ENCODE data around the gene SNRNP35. TPM values are rescaled to one million over a fixed set of nuclear protein-coding genes. Genes with fewer than 3 reads are reported as not detected.
A peak's percentile ranks its signal among the peaks of the same experiment; 100 is the strongest.
"Not testable (repeated sequence)": the region's sequence is repeated elsewhere in the genome, so short reads cannot be mapped to it uniquely, and the experiment has no call there.

The SNRNP35 gene
- total RNA-seq, 2 experiments from 2014 or later = 18.4 to 25.4 TPM

DNA sequence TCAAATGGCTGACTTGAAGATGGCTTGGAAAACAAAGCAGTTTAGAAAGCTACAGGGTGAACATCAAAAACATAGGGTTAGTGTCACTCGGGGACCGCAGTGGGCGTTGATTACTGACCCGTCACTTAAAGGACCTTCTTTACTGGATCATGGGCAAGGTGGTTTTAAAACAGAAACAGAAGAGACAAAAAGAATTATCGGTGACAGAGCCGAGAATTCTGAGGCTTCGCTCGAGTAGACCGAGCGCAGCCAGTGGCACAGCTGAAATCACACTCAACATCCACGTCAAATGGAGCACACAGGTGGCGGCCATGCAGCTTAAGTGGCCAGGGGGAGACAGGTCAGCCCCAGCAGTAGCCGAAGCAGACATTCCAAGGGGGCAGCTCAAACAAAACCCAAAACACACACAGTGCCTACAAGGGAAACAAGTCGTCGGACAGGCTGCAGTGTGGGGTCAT is 17.3 kb downstream of the SNRNP35 start:
- ATAC-seq (no peak), DNase-seq (no peak)
- CTCF ChIA-PET = no interaction called here
- H3K4me3 Mint-ChIP-seq = no peak overlapping the region
- intact Hi-C loops (cut with micrococcal nuclease) = no loop called here
- H3K4me1 Mint-ChIP-seq (ENCODE audit: low read depth) = peaks cover 19% of the 10 kb centered on the region
- no peaks in the 10 kb centered on the region for H3K27me3 Mint-ChIP-seq
- POLR2A ChIA-PET = interaction anchor here (0.6 to 3.0 kb wide), 7 partner anchors 9 to 581 kb away, joined by 3 to 12 read pairs (median 3); no protein-coding TSS in a partner anchor
- H3K9me3 Mint-ChIP-seq = no peaks in the 10 kb centered on the region
- TF ChIP-seq, protein P1, sequence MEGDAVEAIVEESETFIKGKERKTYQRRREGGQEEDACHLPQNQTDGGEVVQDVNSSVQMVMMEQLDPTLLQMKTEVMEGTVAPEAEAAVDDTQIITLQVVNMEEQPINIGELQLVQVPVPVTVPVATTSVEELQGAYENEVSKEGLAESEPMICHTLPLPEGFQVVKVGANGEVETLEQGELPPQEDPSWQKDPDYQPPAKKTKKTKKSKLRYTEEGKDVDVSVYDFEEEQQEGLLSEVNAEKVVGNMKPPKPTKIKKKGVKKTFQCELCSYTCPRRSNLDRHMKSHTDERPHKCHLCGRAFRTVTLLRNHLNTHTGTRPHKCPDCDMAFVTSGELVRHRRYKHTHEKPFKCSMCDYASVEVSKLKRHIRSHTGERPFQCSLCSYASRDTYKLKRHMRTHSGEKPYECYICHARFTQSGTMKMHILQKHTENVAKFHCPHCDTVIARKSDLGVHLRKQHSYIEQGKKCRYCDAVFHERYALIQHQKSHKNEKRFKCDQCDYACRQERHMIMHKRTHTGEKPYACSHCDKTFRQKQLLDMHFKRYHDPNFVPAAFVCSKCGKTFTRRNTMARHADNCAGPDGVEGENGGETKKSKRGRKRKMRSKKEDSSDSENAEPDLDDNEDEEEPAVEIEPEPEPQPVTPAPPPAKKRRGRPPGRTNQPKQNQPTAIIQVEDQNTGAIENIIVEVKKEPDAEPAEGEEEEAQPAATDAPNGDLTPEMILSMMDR (IDR thresholded peaks at IDR 0.05) = no peak
- peak overlapping the region; percentile 82 for H3K27ac Mint-ChIP-seq
- peaks cover 8% of the 10 kb centered on the region for H3K36me3 Mint-ChIP-seq (ENCODE audit: low read depth)

DNA sequence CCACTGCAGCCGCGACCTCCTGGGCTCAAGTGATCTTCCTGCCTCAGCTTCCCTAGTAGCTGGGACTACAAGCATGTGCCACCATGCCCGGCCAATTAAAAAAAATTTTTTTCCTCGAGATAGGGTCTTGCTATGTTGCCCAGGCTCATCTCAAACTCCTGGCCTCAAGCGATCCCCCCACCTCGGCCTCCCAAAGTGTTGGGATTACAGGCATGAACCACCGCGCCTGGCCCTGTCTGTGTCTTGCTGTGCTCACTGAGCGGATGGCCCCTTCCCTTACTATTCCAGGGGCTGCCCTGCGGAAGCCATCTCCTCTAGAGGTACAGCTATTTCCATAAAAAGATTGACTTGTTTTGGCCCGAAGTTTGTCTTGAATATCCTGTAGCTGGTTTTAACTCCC is 20.1 kb downstream of the SNRNP35 start:
- CTCF ChIA-PET = no interaction called here

DNA sequence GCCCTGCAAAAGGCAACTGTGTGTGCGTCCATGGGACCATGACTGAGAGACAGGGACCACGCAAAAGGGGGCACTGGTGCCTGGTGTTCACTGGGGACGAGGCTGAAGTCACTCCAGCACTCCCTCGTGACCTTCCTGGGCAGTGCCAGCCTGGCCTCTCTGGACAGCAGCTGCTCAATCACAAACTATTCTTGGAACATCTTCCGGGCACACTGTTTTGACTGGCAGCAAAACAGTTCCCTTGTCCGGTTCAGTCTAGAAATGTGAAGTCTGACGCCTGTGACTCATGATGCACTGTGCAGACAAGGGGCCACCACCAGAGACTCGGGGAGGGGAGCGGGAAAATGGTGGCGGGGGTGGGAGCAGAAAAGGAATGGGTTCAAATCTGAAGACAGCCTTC is 20.8 kb downstream of the SNRNP35 start:
- H3K4me3 Mint-ChIP-seq = no peak overlapping the region
- H3K27ac Mint-ChIP-seq = no peak overlapping the region
- intact Hi-C loops (cut with micrococcal nuclease) = no loop called here
- TF ChIP-seq, protein P1 (IDR thresholded peaks at IDR 0.05) = no peak
- H3K27me3 Mint-ChIP-seq = no peaks in the 10 kb centered on the region
- peaks cover 23% of the 10 kb centered on the region for H3K4me1 Mint-ChIP-seq (ENCODE audit: low read depth)
- no peaks in the 10 kb centered on the region for H3K36me3 Mint-ChIP-seq (ENCODE audit: low read depth)
- CTCF ChIA-PET = no interaction called here
- POLR2A ChIA-PET = no interaction called here
- no peak for DNase-seq
- H3K9me3 Mint-ChIP-seq = no peaks in the 10 kb centered on the region
- ATAC-seq = no peak

More for the DNA sequence above, 20.1 kb downstream of the SNRNP35 start:
- POLR2A ChIA-PET = no interaction called here
- intact Hi-C loops (cut with micrococcal nuclease) = no loop called here
- no peak overlapping the region for H3K4me3 Mint-ChIP-seq
- no peak for ATAC-seq
- H3K4me1 Mint-ChIP-seq (ENCODE audit: low read depth) = peaks cover 19% of the 10 kb centered on the region
- TF ChIP-seq, protein P1 (IDR thresholded peaks at IDR 0.05) = no peak
- H3K9me3 Mint-ChIP-seq = no peaks in the 10 kb centered on the region
- no peaks in the 10 kb centered on the region for H3K27me3 Mint-ChIP-seq
- no peak for DNase-seq
- no peaks in the 10 kb centered on the region for H3K36me3 Mint-ChIP-seq (ENCODE audit: low read depth)
- no peak overlapping the region for H3K27ac Mint-ChIP-seq

DNA sequence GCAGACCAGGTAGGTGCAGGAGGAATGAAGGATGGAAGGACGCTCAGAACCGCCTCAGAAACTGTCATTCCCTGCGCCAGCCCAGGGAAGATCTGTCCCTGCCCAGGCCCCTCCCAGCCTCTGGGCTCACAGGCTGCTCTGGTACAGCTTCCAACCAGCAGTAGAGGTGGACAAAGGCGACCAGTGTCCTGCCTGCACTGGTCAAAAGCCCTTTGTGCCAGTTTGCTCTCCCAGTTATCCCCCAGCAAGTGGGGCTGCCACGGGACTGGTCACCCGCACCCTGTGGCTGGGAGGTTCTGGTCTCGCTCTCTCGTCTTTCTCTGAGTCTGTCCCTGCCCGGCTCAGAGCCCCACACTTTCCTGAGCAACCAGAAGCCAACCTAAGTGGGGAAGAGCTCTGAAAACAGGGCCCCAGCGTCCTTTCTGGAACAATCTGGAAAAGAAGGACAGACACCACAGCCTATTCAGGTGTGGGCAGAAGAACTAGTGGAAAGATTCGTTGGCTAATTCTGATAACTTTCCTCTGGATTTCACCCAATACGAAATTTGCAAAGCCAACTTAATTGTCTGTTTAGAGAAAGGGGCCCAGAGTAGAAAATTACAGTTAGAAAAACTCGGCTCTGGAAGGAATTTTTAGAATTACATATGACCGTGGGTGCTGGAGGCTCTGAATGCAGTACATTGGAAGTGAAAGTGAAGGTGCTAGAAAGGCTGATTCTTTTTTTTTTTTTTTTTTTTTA is 21.7 kb downstream of the SNRNP35 start:
- DNase-seq (no peak), ATAC-seq (no peak)
- Mint-ChIP-seq H3K4me3 (no peak overlapping the region), H3K9me3 (no peaks in the 10 kb centered on the region), H3K4me1 (ENCODE audit: low read depth) (peaks cover 28% of the 10 kb centered on the region), H3K27me3 (no peaks in the 10 kb centered on the region), H3K27ac (no peak overlapping the region), H3K36me3 (ENCODE audit: low read depth) (no peaks in the 10 kb centered on the region)
- ChIA-PET POLR2A (no interaction called here), CTCF (no interaction called here)
- TF ChIP-seq, protein P1 (IDR thresholded peaks at IDR 0.05) = no peak
- intact Hi-C loops (cut with micrococcal nuclease) = no loop called here

DNA sequence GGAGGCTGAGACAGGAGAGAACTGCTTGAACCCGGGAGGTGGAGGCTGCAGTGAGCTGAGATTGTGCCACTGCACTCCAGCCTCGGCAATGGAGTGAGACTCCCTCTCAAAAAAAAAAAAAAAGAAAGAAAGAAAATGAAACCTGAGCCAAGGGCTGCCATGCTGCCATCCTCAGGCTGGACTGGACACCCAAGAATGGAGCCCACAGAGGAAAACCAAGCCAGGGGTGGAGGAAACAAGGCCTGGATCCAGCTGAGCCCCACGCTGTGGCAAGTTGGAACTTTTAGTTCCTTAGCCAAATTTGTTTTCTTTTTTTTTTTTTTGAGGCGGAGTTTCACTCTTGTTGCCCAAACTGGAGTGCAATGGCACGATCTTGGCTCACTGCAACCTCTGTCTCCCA is 23.3 kb downstream of the SNRNP35 start:
- H3K9me3 Mint-ChIP-seq; POLR2A ChIA-PET; H3K27ac Mint-ChIP-seq; H3K27me3 Mint-ChIP-seq; ATAC-seq; DNase-seq; H3K36me3 Mint-ChIP-seq (ENCODE audit: low read depth); CTCF ChIA-PET; intact Hi-C loops (cut with micrococcal nuclease); H3K4me3 Mint-ChIP-seq: not testable (repeated sequence)
- H3K4me1 Mint-ChIP-seq (ENCODE audit: low read depth) = peaks cover 23% of the 10 kb centered on the region

Measured in activated CD8-positive, alpha-beta T cell treated with anti-CD3 and anti-CD28 coated beads for 36 hours (primary cell).